IMR-90 (cell line): ENCODE data around the gene FAM8A1. TPM values are rescaled to one million over a fixed set of nuclear protein-coding genes. Genes with fewer than 3 reads are reported as not detected.

Source experiments
- ATAC-seq: fragments of 200-7000 bp; cut with Tn5 transposase; 2 replicates; pipeline ENCODE4 v1.9.1; 2020; ENCODE audit warnings: low read depth, mild to moderate bottlenecking, moderate library complexity
- BruUV-seq: library from RNA; stranded (reverse); fragments of 400-500 nt; replicated peaks from 2 replicates; lab custom pipeline; 2021; lab: Mats Ljungman, UMichigan
- CTCF ChIA-PET: fragments of 300-600 bp; formaldehyde crosslinking; extraction: SDS; loops from one replicate; lab custom pipeline; 2021; ENCODE audit warnings: antibody characterized with exemption; lab: Yijun Ruan, JAX
- POLR2A ChIA-PET: fragments of 300-600 bp; sonication (Branson Sonifier 250); formaldehyde crosslinking; loops from one replicate; lab custom pipeline; 2022; ENCODE audit warnings: antibody characterized with exemption; ENCODE audit not compliant: unreplicated experiment; lab: Charles Lee
- DNase-seq: peaks from one replicate; pipeline ENCODE4 v3.0.0; 2013
- H2AFZ ChIP-seq: replicated peaks from 2 replicates; pipeline ENCODE3; 2013; ENCODE audit warnings: low read length, mild to moderate bottlenecking; ENCODE audit not compliant: poor library complexity
- H2AK5ac ChIP-seq: 2 replicates; pipeline ENCODE4 v1.6.1; 2013; ENCODE audit warnings: low read depth, low read length, inconsistent platforms
- H2AK9ac ChIP-seq: replicated peaks from 2 replicates; pipeline ENCODE3; 2013; ENCODE audit warnings: mild to moderate bottlenecking, low read depth, low read length, moderate library complexity; ENCODE audit not compliant: poor library complexity
- H2BK120ac ChIP-seq: 2 replicates; pipeline ENCODE4 v1.6.1; 2013; ENCODE audit warnings: low read depth, low read length, inconsistent platforms
- H2BK15ac ChIP-seq: 3 replicates; pipeline ENCODE4 v1.6.1; 2013; ENCODE audit warnings: low read depth, low read length, inconsistent platforms
- H2BK20ac ChIP-seq: 2 replicates; pipeline ENCODE4 v1.6.1; 2013; ENCODE audit warnings: low read depth, mild to moderate bottlenecking, inconsistent platforms, low read length, moderate library complexity
- H2BK5ac ChIP-seq: 2 replicates; pipeline ENCODE4 v1.6.1; 2013; ENCODE audit warnings: mild to moderate bottlenecking, low read depth, low read length, inconsistent platforms; ENCODE audit not compliant: poor library complexity, severe bottlenecking
- H3K14ac ChIP-seq: replicated peaks from 2 replicates; pipeline ENCODE4 v1.6.1; 2013; ENCODE audit warnings: low read depth, low read length, inconsistent platforms
- H3K18ac ChIP-seq: 2 replicates; pipeline ENCODE4 v1.6.1; 2013; ENCODE audit warnings: low read depth, low read length, control low read depth
- H3K23ac ChIP-seq: 2 replicates; pipeline ENCODE4 v1.6.1; 2013; ENCODE audit warnings: low read depth, low read length, inconsistent platforms
- H3K27ac ChIP-seq: 2 replicates; pipeline ENCODE4 v1.5.1; 2013; ENCODE audit warnings: mild to moderate bottlenecking, control low read depth, low read length; ENCODE audit not compliant: insufficient read depth
- H3K27me3 ChIP-seq: 2 replicates; pipeline ENCODE4 v1.6.1; 2013; ENCODE audit warnings: low read length; ENCODE audit not compliant: control insufficient read depth, insufficient read depth
- H3K36me3 ChIP-seq: 2 replicates; pipeline ENCODE4 v1.6.1; 2013; ENCODE audit warnings: low read length, mixed read lengths; ENCODE audit not compliant: control insufficient read depth, insufficient read depth
- H3K4ac ChIP-seq: 2 replicates; pipeline ENCODE4 v1.6.1; 2013; ENCODE audit warnings: low read depth, low read length, inconsistent platforms
- H3K4me1 ChIP-seq: 2 replicates; pipeline ENCODE4 v1.6.1; 2013; ENCODE audit warnings: low read length, mixed read lengths; ENCODE audit not compliant: control insufficient read depth, insufficient read depth
- H3K4me2 ChIP-seq: 2 replicates; pipeline ENCODE4 v1.6.1; 2013; ENCODE audit warnings: low read depth, mild to moderate bottlenecking, control low read depth, low read length, moderate library complexity
- H3K4me3 ChIP-seq: 2 replicates; pipeline ENCODE4 v1.5.1; 2013; ENCODE audit warnings: low read depth, mild to moderate bottlenecking, control low read depth, low read length, moderate library complexity; ENCODE audit not compliant: insufficient read depth
- H3K56ac ChIP-seq: 2 replicates; pipeline ENCODE4 v1.6.1; 2013; ENCODE audit warnings: low read length, inconsistent platforms; ENCODE audit not compliant: insufficient read depth; ENCODE audit errors: extremely low read depth
- H3K79me1 ChIP-seq, 2 experiments: 2 replicates each; pipeline ENCODE4 v1.6.1; 2013; ENCODE audit warnings: low read length in 2 of 2, inconsistent platforms in 1 of 2, low read depth in 1 of 2
- H3K9ac ChIP-seq: 2 replicates; pipeline ENCODE4 v1.6.1; 2013; ENCODE audit warnings: low read depth, low read length, control low read depth
- H3K9me1 ChIP-seq: 2 replicates; pipeline ENCODE4 v1.6.1; 2013; ENCODE audit warnings: low read length, inconsistent platforms; ENCODE audit not compliant: insufficient read depth
- H3K9me3 ChIP-seq: 2 replicates; pipeline ENCODE4 v1.6.1; 2013; ENCODE audit warnings: low read length; ENCODE audit not compliant: control insufficient read depth, insufficient read depth
- H4K20me1 ChIP-seq: 2 replicates; pipeline ENCODE4 v1.6.1; 2013; ENCODE audit warnings: low read length, inconsistent platforms; ENCODE audit not compliant: insufficient read depth
- H4K5ac ChIP-seq: 2 replicates; pipeline ENCODE4 v1.6.1; 2013; ENCODE audit warnings: mild to moderate bottlenecking, low read depth, low read length, control low read depth
- H4K8ac ChIP-seq, 2 experiments: 2 replicates each; pipeline ENCODE4 v1.6.1; 2013; ENCODE audit warnings: low read depth in 2 of 2, low read length in 2 of 2, control low read depth in 1 of 2, inconsistent platforms in 1 of 2
- H4K91ac ChIP-seq: 2 replicates; pipeline ENCODE4 v1.6.1; 2013; ENCODE audit warnings: low read depth, low read length, inconsistent platforms; ENCODE audit not compliant: insufficient read depth
- CEBPB ChIP-seq: IDR thresholded peaks from 2 replicates; pipeline ENCODE4 v1.6.1; 2012; ENCODE audit warnings: low read depth, low read length, improper control_type of control experiment
- ELK1 ChIP-seq: fragments of 150-350 bp; IDR thresholded peaks from 2 replicates; pipeline ENCODE4 v1.6.1; 2016; ENCODE audit warnings: low read depth, mild to moderate bottlenecking, low read length, moderate library complexity, borderline replicate concordance
- FOS ChIP-seq: fragments of 150-350 bp; IDR thresholded peaks from 2 replicates; pipeline ENCODE4 v1.6.1; 2016; ENCODE audit warnings: low read depth, low read length
- MXI1 ChIP-seq: IDR thresholded peaks from 2 replicates; pipeline ENCODE4 v1.6.1; 2012; ENCODE audit warnings: low read depth, mild to moderate bottlenecking, low read length, moderate library complexity, borderline replicate concordance
- NFE2L2 ChIP-seq: fragments of 150-350 bp; IDR thresholded peaks from 2 replicates; pipeline ENCODE4 v1.6.1; 2016; ENCODE audit warnings: low read depth, mild to moderate bottlenecking, low read length
- POLR2A ChIP-seq: IDR thresholded peaks from 2 replicates; pipeline ENCODE4 v1.6.1; 2012; ENCODE audit warnings: mild to moderate bottlenecking, low read depth, low read length
- RAD21 ChIP-seq: IDR thresholded peaks from 2 replicates; pipeline ENCODE4 v1.6.1; 2012; ENCODE audit warnings: low read length, improper control_type of control experiment
- RFX5 ChIP-seq: IDR thresholded peaks from 2 replicates; pipeline ENCODE4 v1.8.0; 2012; ENCODE audit warnings: low read depth, mild to moderate bottlenecking, low read length, moderate library complexity
- SMC3 ChIP-seq: fragments of 150-350 bp; IDR thresholded peaks from 2 replicates; pipeline ENCODE4 v1.6.1; 2016; ENCODE audit warnings: low read depth, mild to moderate bottlenecking, antibody characterized with exemption, low read length, moderate library complexity
- USF2 ChIP-seq: fragments of 150-350 bp; IDR thresholded peaks from 2 replicates; pipeline ENCODE4 v1.6.1; 2017; ENCODE audit warnings: mild to moderate bottlenecking, antibody characterized with exemption, low read length, low read depth
- WGBS, 2 experiments: methylation state at CpG; one replicate each; pipeline versions ENCODE4 v1.1.5 to v1.1.7; 2013; ENCODE audit warnings: missing lambda C conversion rate in 2 of 2; ENCODE audit not compliant: insufficient read length in 1 of 2; ENCODE audit errors: extremely low coverage in 2 of 2; 5-methylcytosine and 5-hydroxymethylcytosine counted together
- dilution Hi-C: fragments of 300-500 bp; cut with HindIII; formaldehyde crosslinking; loops from one replicate; pipeline ENCODE4 v1.14.3; 2018; ENCODE audit warnings: low sequenced_read_pairs; ENCODE audit not compliant: unreplicated experiment
- in situ Hi-C: fragments of 300-500 bp; cut with MboI; formaldehyde crosslinking; loops from 3 replicates; pipeline ENCODE4 v1.14.3; 2019; ENCODE audit warnings: low sequenced_read_pairs, inconsistent platforms, mixed read lengths
- intact Hi-C: fragments of 100-400 bp; cut with micrococcal nuclease; formaldehyde crosslinking; loops from 2 replicates; pipeline ENCODE4 v1.10.0; 2022
- polyA plus RNA-seq, 3 experiments: library from polyadenylated mRNA; depleted of rRNA; stranded (reverse); fragments of >200 nt; gene quantifications; 2 replicates each; pipeline ENCODE4 v1.2.3, GENCODE V29; 2012; ENCODE audit warnings: low replicate concordance in 1 of 3
- total RNA-seq: library from RNA; depleted of rRNA; stranded (reverse); fragments of >200 nt; gene quantifications from 2 replicates; pipeline ENCODE4 v1.2.3, GENCODE V29; 2012

FAM8A1 gene
- total and polyA plus RNA-seq, 2 of the 4 experiments (the other 2 are of a cell fraction): 8.1 to 8.2 TPM

- CTCF ChIA-PET: no interaction called here
- H3K23ac ChIP-seq: no peak overlapping the region
- peaks cover 12% of the 10 kb centered on the region for H3K9me3 ChIP-seq
- no peaks in the 10 kb centered on the region for H3K79me1 ChIP-seq
- H3K14ac ChIP-seq: no peak overlapping the region
- no peak overlapping the region for H2AFZ ChIP-seq
- H3K9ac ChIP-seq: no peak overlapping the region
- no peaks in the 10 kb centered on the region; the same call in 1 of the 2 replicates for H3K27me3 ChIP-seq
- no peak overlapping the region for H3K27ac ChIP-seq
- H2BK5ac ChIP-seq: no peak overlapping the region
- DNase-seq: no peak
- no peak overlapping the region for H2BK20ac ChIP-seq
- no peak for ATAC-seq
- H3K56ac ChIP-seq: no peak overlapping the region
- no peak overlapping the region for H3K4ac ChIP-seq
- no CpG with 5 or more reads among the region's 1 CpG for WGBS, 2 experiments
- H3K9me1 ChIP-seq: no peaks in the 10 kb centered on the region
- TF ChIP-seq NFE2L2: no peak
- no peak for TF ChIP-seq RAD21
- TF ChIP-seq RFX5: no peak
- no peak for TF ChIP-seq MXI1
- TF ChIP-seq CEBPB: no peak
- no peak for TF ChIP-seq USF2
- no peak for TF ChIP-seq FOS
- no peak for TF ChIP-seq SMC3
- no peak for TF ChIP-seq ELK1
- TF ChIP-seq POLR2A: no peak
- POLR2A ChIA-PET: no interaction called here
- no peak overlapping the region for H4K5ac ChIP-seq
- no TSS peak for BruUV-seq
- no peaks in the 10 kb centered on the region for H4K20me1 ChIP-seq
- H4K8ac ChIP-seq: no peak overlapping the region
- no peak overlapping the region for H3K4me3 ChIP-seq
- intact Hi-C loops (no loop called here), dilution Hi-C loops (no loop called here), in situ Hi-C loops (no loop called here)
- no peaks in the 10 kb centered on the region; the same call in 1 of the 2 replicates for H3K4me1 ChIP-seq
- no peak overlapping the region for H2AK5ac ChIP-seq
- H2AK9ac ChIP-seq: no peak overlapping the region
- H3K4me2 ChIP-seq: no peak overlapping the region
- no peak overlapping the region for H4K91ac ChIP-seq
- H3K36me3 ChIP-seq: no peaks in the 10 kb centered on the region
- no peak overlapping the region for H2BK15ac ChIP-seq
- H2BK120ac ChIP-seq: no peak overlapping the region
- H3K18ac ChIP-seq: no peak overlapping the region
Measured at GRCh38 chr6:17577059-17577458, 23.0 kb upstream of the FAM8A1 start.
